ENCODE data around the gene IAH1.

DNA sequence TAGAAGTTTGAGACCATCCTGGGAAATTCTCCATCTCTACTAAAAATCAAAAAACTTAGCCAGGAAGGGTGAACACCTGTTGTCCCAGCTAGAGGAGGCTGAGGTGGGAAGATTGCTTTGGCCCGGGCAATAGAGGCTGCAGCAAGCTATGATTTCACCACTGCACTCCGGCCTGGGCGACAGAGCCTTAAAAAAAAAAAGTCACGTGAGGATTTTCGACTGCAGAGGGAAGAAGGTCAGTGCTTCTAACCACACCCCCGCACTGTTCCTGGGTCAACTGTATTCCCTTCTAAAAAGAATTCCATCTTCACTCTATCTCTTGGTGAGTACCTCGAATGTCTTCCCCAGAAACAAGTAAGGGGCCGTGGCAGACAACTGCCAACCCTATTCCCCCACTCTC, 49.9 kb downstream of the IAH1 start:
- no peak for TF ChIP-seq POLR2A (IDR thresholded peaks at IDR 0.05)
- TF ChIP-seq, protein P1, sequence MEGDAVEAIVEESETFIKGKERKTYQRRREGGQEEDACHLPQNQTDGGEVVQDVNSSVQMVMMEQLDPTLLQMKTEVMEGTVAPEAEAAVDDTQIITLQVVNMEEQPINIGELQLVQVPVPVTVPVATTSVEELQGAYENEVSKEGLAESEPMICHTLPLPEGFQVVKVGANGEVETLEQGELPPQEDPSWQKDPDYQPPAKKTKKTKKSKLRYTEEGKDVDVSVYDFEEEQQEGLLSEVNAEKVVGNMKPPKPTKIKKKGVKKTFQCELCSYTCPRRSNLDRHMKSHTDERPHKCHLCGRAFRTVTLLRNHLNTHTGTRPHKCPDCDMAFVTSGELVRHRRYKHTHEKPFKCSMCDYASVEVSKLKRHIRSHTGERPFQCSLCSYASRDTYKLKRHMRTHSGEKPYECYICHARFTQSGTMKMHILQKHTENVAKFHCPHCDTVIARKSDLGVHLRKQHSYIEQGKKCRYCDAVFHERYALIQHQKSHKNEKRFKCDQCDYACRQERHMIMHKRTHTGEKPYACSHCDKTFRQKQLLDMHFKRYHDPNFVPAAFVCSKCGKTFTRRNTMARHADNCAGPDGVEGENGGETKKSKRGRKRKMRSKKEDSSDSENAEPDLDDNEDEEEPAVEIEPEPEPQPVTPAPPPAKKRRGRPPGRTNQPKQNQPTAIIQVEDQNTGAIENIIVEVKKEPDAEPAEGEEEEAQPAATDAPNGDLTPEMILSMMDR (IDR thresholded peaks at IDR 0.05), result no peak

Data from body of pancreas (tissue), 4 donors.